ENCODE results near the gene UNC80. TPM values are rescaled to one million over a fixed set of nuclear protein-coding genes. Genes with fewer than 3 reads are reported as not detected.

Gene UNC80
- polyA plus RNA-seq (2013, experiment 1 of 2): 0.11 TPM
- polyA plus RNA-seq (2013, experiment 2 of 2): 0.04 TPM

DNA sequence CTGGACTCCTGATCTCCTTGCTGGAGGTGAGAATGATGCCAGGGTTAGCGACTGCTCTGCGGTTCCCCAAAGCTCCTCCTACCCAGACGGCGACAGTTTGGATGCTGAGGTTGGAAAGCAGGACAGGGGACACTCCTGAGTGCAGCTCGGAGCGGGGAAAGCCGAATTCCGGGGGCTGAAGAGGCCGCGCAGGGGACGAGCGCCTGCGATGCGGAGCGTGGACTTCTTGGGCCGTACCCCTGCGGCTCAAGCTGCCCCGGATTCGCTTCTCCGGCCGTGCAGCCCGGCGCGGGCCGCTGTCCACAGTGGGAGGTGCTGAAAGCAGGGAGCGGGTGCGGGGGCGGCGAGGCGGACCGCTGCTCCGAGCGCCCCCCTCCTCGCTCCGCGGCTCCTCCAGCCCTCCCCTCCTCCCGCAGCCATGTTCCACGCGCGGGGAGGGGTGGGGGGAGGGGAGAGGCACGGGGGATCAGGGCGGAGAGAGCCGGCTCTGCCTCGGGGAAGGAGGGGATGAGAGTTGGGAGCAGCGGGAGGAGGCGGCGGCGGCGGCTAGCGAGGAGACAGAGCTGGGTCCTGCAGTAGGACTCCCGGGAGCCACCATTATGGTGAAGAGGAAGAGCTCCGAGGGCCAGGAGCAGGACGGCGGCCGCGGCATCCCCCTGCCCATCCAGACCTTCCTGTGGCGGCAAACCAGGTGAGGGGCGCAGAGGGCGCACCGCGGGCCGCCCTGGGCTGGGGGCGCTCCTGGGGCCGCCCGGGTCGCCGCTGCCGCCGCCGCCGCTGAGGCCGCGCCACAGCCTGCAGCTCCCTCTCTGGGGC is at the start of gene UNC80:
TSS of gene UNC80 (plus strand) at position 359 of the 816 bp plus-strand sequence. CDS start at position 600, 241 bp downstream.
- no peak within 1 kb of the TSS for H2BK15ac ChIP-seq (replicated peaks; ENCODE audit: low read depth)
- H2BK5ac ChIP-seq (ENCODE audit: low read length): no peak within 1 kb of the TSS
- no peak within 1 kb of the TSS for H3K9ac ChIP-seq (ENCODE audit: low read length)
- no peak within 1 kb of the TSS for H4K5ac ChIP-seq (ENCODE audit: low read length)
- H3K79me2 ChIP-seq (ENCODE audit: control insufficient read depth, insufficient read depth, low read length): no peaks in the 10 kb centered on the region
- no peak within 1 kb of the TSS for H2AK5ac ChIP-seq (ENCODE audit: low read length)
- no peaks in the 10 kb centered on the region for H3K4me1 ChIP-seq (ENCODE audit: control insufficient read depth, low read depth, low read length)
- no peak within 1 kb of the TSS for H3K23ac ChIP-seq (ENCODE audit: low read length)
- H3K36me3 ChIP-seq (ENCODE audit: control insufficient read depth, insufficient read depth, low read length): no peaks in the 10 kb centered on the region
- H3K56ac ChIP-seq (ENCODE audit: low read length): no peak within 1 kb of the TSS
- no peak within 1 kb of the TSS for H3K4me3 ChIP-seq (ENCODE audit: low read length)
- H3K18ac ChIP-seq (ENCODE audit: low read length): no peak within 1 kb of the TSS
- no CpG with 5 or more reads among the region's 73 CpGs for WGBS (ENCODE audit: extremely low coverage, insufficient coverage, low lambda C conversion rate)
- no peaks in the 10 kb centered on the region for H3K27me3 ChIP-seq (ENCODE audit: insufficient read depth, low read length, poor library complexity)
- H3K4ac ChIP-seq (ENCODE audit: low read depth, low read length): no peak within 1 kb of the TSS
- H4K8ac ChIP-seq (ENCODE audit: low read depth, low read length): no peak within 1 kb of the TSS
- no peak within 1 kb of the TSS for H2BK120ac ChIP-seq (ENCODE audit: low read depth, low read length)
- DNase-seq: peak; percentile 83
- H3K4me2 ChIP-seq (ENCODE audit: low read length): peak within 1 kb of the TSS; percentile 68
- no peaks in the 10 kb centered on the region for H3K79me1 ChIP-seq (ENCODE audit: low read length)
- no peak within 1 kb of the TSS for H3K27ac ChIP-seq (ENCODE audit: low read depth, low read length)

DNA sequence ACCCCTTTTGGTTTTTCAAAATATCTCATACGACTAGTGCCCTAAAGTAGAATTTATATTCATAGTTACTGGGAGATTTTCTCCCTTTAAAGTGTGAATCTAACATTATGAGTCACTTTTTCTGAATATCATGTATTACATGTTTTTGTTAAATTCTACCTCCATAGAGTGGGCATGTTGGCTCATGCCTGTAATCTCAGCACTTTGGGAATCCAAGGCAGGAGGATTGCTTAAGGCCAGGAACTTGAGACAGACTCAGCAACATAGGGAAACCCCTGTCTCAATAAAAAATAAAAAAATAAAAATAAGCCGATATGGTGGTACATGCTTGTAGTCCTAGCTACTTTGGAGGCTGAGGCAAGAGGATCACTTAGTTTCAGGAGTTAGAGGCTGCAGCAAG is 45.3 kb upstream of the UNC80 start:
- no peak overlapping the region for H3K9ac ChIP-seq (ENCODE audit: low read length)
- DNase-seq: no peak
- no peaks in the 10 kb centered on the region for H3K79me2 ChIP-seq (ENCODE audit: control insufficient read depth, insufficient read depth, low read length)
- H3K4me2 ChIP-seq (ENCODE audit: low read length): no peak overlapping the region
- no peak overlapping the region for H3K4ac ChIP-seq (ENCODE audit: low read depth, low read length)
- no peak overlapping the region for H3K27ac ChIP-seq (ENCODE audit: low read depth, low read length)
- no peak overlapping the region for H3K18ac ChIP-seq (ENCODE audit: low read length)
- no peaks in the 10 kb centered on the region for H3K36me3 ChIP-seq (ENCODE audit: control insufficient read depth, insufficient read depth, low read length)
- H3K4me1 ChIP-seq (ENCODE audit: control insufficient read depth, low read depth, low read length): no peaks in the 10 kb centered on the region
- H4K8ac ChIP-seq (ENCODE audit: low read depth, low read length): no peak overlapping the region
- no peak overlapping the region for H2BK5ac ChIP-seq (ENCODE audit: low read length)
- H4K5ac ChIP-seq (ENCODE audit: low read length): no peak overlapping the region
- H3K27me3 ChIP-seq (ENCODE audit: insufficient read depth, low read length, poor library complexity): no peaks in the 10 kb centered on the region
- H2BK120ac ChIP-seq (ENCODE audit: low read depth, low read length): no peak overlapping the region
- H2BK15ac ChIP-seq (replicated peaks; ENCODE audit: low read depth): no peak overlapping the region
- H3K56ac ChIP-seq (ENCODE audit: low read length): no peak overlapping the region
- H3K23ac ChIP-seq (ENCODE audit: low read length): no peak overlapping the region
- H3K79me1 ChIP-seq (ENCODE audit: low read length): no peaks in the 10 kb centered on the region
- no peak overlapping the region for H2AK5ac ChIP-seq (ENCODE audit: low read length)
- no CpG with 5 or more reads among the region's 2 CpGs for WGBS (ENCODE audit: extremely low coverage, insufficient coverage, low lambda C conversion rate)
- no peak overlapping the region for H3K4me3 ChIP-seq (ENCODE audit: low read length)

DNA sequence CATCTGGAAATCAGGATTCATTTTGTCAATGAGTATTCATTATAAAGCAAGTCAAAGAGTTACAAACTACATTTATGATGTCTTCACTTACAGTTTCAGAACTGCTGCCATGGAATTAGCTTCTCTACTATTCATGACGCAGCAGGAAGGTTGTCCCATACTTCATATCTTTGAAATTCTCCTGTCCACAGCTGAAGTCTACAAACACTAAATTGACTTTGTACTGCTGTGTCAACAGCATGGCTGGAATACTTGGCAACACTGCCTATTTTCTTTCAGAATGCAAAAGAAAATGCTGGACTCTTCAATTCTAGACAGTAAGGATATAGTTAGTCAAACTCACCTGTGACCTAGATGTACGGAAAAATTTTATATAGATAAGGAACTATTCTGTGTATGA is 44.6 kb upstream of the UNC80 start:
- no peak overlapping the region for H4K8ac ChIP-seq (ENCODE audit: low read depth, low read length)
- no peak overlapping the region for H3K4ac ChIP-seq (ENCODE audit: low read depth, low read length)
- no peak overlapping the region for H3K4me3 ChIP-seq (ENCODE audit: low read length)
- no peak overlapping the region for H4K5ac ChIP-seq (ENCODE audit: low read length)
- H3K9ac ChIP-seq (ENCODE audit: low read length): no peak overlapping the region
- no peak overlapping the region for H3K18ac ChIP-seq (ENCODE audit: low read length)
- H3K4me1 ChIP-seq (ENCODE audit: control insufficient read depth, low read depth, low read length): no peaks in the 10 kb centered on the region
- H3K79me2 ChIP-seq (ENCODE audit: control insufficient read depth, insufficient read depth, low read length): no peaks in the 10 kb centered on the region
- H3K79me1 ChIP-seq (ENCODE audit: low read length): no peaks in the 10 kb centered on the region
- no peaks in the 10 kb centered on the region for H3K36me3 ChIP-seq (ENCODE audit: control insufficient read depth, insufficient read depth, low read length)
- no peak overlapping the region for H3K4me2 ChIP-seq (ENCODE audit: low read length)
- no peak overlapping the region for H3K27ac ChIP-seq (ENCODE audit: low read depth, low read length)
- no peak overlapping the region for H2AK5ac ChIP-seq (ENCODE audit: low read length)
- no peak overlapping the region for H2BK15ac ChIP-seq (replicated peaks; ENCODE audit: low read depth)
- H3K56ac ChIP-seq (ENCODE audit: low read length): no peak overlapping the region
- no peak overlapping the region for H3K23ac ChIP-seq (ENCODE audit: low read length)
- WGBS (ENCODE audit: extremely low coverage, insufficient coverage, low lambda C conversion rate): no CpG with 5 or more reads among the region's 2 CpGs
- H2BK120ac ChIP-seq (ENCODE audit: low read depth, low read length): no peak overlapping the region
- no peak for DNase-seq
- no peak overlapping the region for H2BK5ac ChIP-seq (ENCODE audit: low read length)
- H3K27me3 ChIP-seq (ENCODE audit: insufficient read depth, low read length, poor library complexity): no peaks in the 10 kb centered on the region

GRCh38 chr2:209734805-209735204 is 36.8 kb upstream of the UNC80 start:
- no peak overlapping the region for H4K8ac ChIP-seq (ENCODE audit: low read depth, low read length)
- no peak overlapping the region for H2BK5ac ChIP-seq (ENCODE audit: low read length)
- H2BK15ac ChIP-seq (replicated peaks; ENCODE audit: low read depth): no peak overlapping the region
- H4K5ac ChIP-seq (ENCODE audit: low read length): no peak overlapping the region
- H3K4me3 ChIP-seq (ENCODE audit: low read length): no peak overlapping the region
- H2AK5ac ChIP-seq (ENCODE audit: low read length): no peak overlapping the region
- H3K9ac ChIP-seq (ENCODE audit: low read length): no peak overlapping the region
- no peak overlapping the region for H3K23ac ChIP-seq (ENCODE audit: low read length)
- no peaks in the 10 kb centered on the region for H3K4me1 ChIP-seq (ENCODE audit: control insufficient read depth, low read depth, low read length)
- H3K18ac ChIP-seq (ENCODE audit: low read length): no peak overlapping the region
- H3K36me3 ChIP-seq (ENCODE audit: control insufficient read depth, insufficient read depth, low read length): no peaks in the 10 kb centered on the region
- no peak overlapping the region for H3K56ac ChIP-seq (ENCODE audit: low read length)
- H3K27ac ChIP-seq (ENCODE audit: low read depth, low read length): no peak overlapping the region
- WGBS (ENCODE audit: extremely low coverage, insufficient coverage, low lambda C conversion rate): no CpG with 5 or more reads among the region's 3 CpGs
- H2BK120ac ChIP-seq (ENCODE audit: low read depth, low read length): no peak overlapping the region
- no peak overlapping the region for H3K4ac ChIP-seq (ENCODE audit: low read depth, low read length)
- no peaks in the 10 kb centered on the region for H3K79me2 ChIP-seq (ENCODE audit: control insufficient read depth, insufficient read depth, low read length)
- DNase-seq: no peak
- no peak overlapping the region for H3K4me2 ChIP-seq (ENCODE audit: low read length)
- H3K79me1 ChIP-seq (ENCODE audit: low read length): no peaks in the 10 kb centered on the region
- no peaks in the 10 kb centered on the region for H3K27me3 ChIP-seq (ENCODE audit: insufficient read depth, low read length, poor library complexity)

GRCh38 chr2:209741953-209742352 is 29.7 kb upstream of the UNC80 start:
- Histone ChIP-seq H3K56ac (ENCODE audit: low read length) (no peak overlapping the region), H2BK5ac (ENCODE audit: low read length) (no peak overlapping the region), H4K8ac (ENCODE audit: low read depth, low read length) (no peak overlapping the region), H3K4ac (ENCODE audit: low read depth, low read length) (no peak overlapping the region), H3K4me2 (ENCODE audit: low read length) (no peak overlapping the region), H3K18ac (ENCODE audit: low read length) (no peak overlapping the region), H3K36me3 (ENCODE audit: control insufficient read depth, insufficient read depth, low read length) (no peaks in the 10 kb centered on the region), H2BK120ac (ENCODE audit: low read depth, low read length) (no peak overlapping the region), H3K27ac (ENCODE audit: low read depth, low read length) (no peak overlapping the region), H3K79me1 (ENCODE audit: low read length) (no peaks in the 10 kb centered on the region), H2BK15ac (replicated peaks; ENCODE audit: low read depth) (no peak overlapping the region), H2AK5ac (ENCODE audit: low read length) (no peak overlapping the region), H3K27me3 (ENCODE audit: insufficient read depth, low read length, poor library complexity) (no peaks in the 10 kb centered on the region), H3K9ac (ENCODE audit: low read length) (no peak overlapping the region), H3K79me2 (ENCODE audit: control insufficient read depth, insufficient read depth, low read length) (no peaks in the 10 kb centered on the region), H4K5ac (ENCODE audit: low read length) (no peak overlapping the region), H3K4me3 (ENCODE audit: low read length) (no peak overlapping the region), H3K23ac (ENCODE audit: low read length) (no peak overlapping the region), H3K4me1 (ENCODE audit: control insufficient read depth, low read depth, low read length) (no peaks in the 10 kb centered on the region)
- no CpG with 5 or more reads among the region's 1 CpG for WGBS (ENCODE audit: extremely low coverage, insufficient coverage, low lambda C conversion rate)
- DNase-seq: no peak

DNA sequence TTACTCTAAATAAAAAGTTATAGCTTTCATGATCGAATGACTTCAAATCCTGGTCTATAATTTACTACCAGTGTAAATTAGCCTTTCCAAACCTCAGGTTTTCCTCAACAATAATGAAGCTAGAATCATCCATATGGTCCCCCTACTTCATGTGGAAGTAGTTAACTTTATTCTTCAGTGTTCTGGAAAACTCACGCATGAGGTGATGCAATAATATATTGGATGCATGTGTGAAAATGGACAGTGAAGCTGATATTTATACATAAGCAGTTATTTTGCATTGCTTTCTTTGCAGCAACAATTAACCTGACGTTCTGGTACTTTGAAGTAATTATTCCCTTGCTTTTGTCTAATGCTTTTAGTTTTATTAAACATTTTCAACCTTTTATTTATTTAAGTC is 18.6 kb upstream of the UNC80 start:
- H3K27me3 ChIP-seq (ENCODE audit: insufficient read depth, low read length, poor library complexity): no peaks in the 10 kb centered on the region
- H2BK15ac ChIP-seq (replicated peaks; ENCODE audit: low read depth): no peak overlapping the region
- H3K4me2 ChIP-seq (ENCODE audit: low read length): no peak overlapping the region
- no peak overlapping the region for H3K23ac ChIP-seq (ENCODE audit: low read length)
- H3K9ac ChIP-seq (ENCODE audit: low read length): no peak overlapping the region
- H2AK5ac ChIP-seq (ENCODE audit: low read length): no peak overlapping the region
- H3K79me1 ChIP-seq (ENCODE audit: low read length): no peaks in the 10 kb centered on the region
- no peak for DNase-seq
- no peak overlapping the region for H3K56ac ChIP-seq (ENCODE audit: low read length)
- no CpG with 5 or more reads among the region's 3 CpGs for WGBS (ENCODE audit: extremely low coverage, insufficient coverage, low lambda C conversion rate)
- no peak overlapping the region for H3K4ac ChIP-seq (ENCODE audit: low read depth, low read length)
- H3K4me1 ChIP-seq (ENCODE audit: control insufficient read depth, low read depth, low read length): no peaks in the 10 kb centered on the region
- H3K79me2 ChIP-seq (ENCODE audit: control insufficient read depth, insufficient read depth, low read length): no peaks in the 10 kb centered on the region
- no peak overlapping the region for H3K27ac ChIP-seq (ENCODE audit: low read depth, low read length)
- H2BK120ac ChIP-seq (ENCODE audit: low read depth, low read length): no peak overlapping the region
- H4K5ac ChIP-seq (ENCODE audit: low read length): no peak overlapping the region
- no peak overlapping the region for H3K18ac ChIP-seq (ENCODE audit: low read length)
- no peaks in the 10 kb centered on the region for H3K36me3 ChIP-seq (ENCODE audit: control insufficient read depth, insufficient read depth, low read length)
- H3K4me3 ChIP-seq (ENCODE audit: low read length): no peak overlapping the region
- no peak overlapping the region for H4K8ac ChIP-seq (ENCODE audit: low read depth, low read length)
- no peak overlapping the region for H2BK5ac ChIP-seq (ENCODE audit: low read length)
